ENCODE measurements around the gene PRDX3.
A peak's percentile ranks its signal among the peaks of the same experiment; 100 is the strongest.
"Not testable (repeated sequence)": the region's sequence is repeated elsewhere in the genome, so short reads cannot be mapped to it uniquely, and the experiment has no call there.

Gene PRDX3

GRCh38 chr10:119206603-119207365 lies 28.2 kb upstream of the PRDX3 start:
- peak; percentile 69 for DNase-seq

- DNase-seq, result no peak
These were observed 27.4 kb upstream of the PRDX3 start for GRCh38 chr10:119205894-119206602.

GRCh38 chr10:119203006-119203405 lies 24.4 kb upstream of the PRDX3 start:
- DNase-seq, result peak; percentile 75

- no peak for DNase-seq
These were observed 22.6 kb upstream of the PRDX3 start for GRCh38 chr10:119201233-119201632.

GRCh38 chr10:119199231-119199992 lies 20.8 kb upstream of the PRDX3 start:
- peak; percentile 83 for DNase-seq

- DNase-seq, result no peak
These were observed 19.8 kb upstream of the PRDX3 start for GRCh38 chr10:119198438-119198837.

GRCh38 chr10:119197921-119198320 lies 19.3 kb upstream of the PRDX3 start:
- peak; percentile 42 for DNase-seq

GRCh38 chr10:119191881-119192280 lies 13.3 kb upstream of the PRDX3 start:
- DNase-seq, result no peak

GRCh38 chr10:119190954-119191785 lies 12.6 kb upstream of the PRDX3 start:
- no peak for DNase-seq

- peak; percentile 97 for DNase-seq
These were observed 11.7 kb upstream of the PRDX3 start for GRCh38 chr10:119190353-119190752.

GRCh38 chr10:119189811-119190282 lies 11.2 kb upstream of the PRDX3 start:
- no peak for DNase-seq

- DNase-seq, result no peak
These were observed 5.2 kb upstream of the PRDX3 start for GRCh38 chr10:119183664-119184412.

- DNase-seq, result not testable (repeated sequence)
These were observed 2.3 kb upstream of the PRDX3 start for GRCh38 chr10:119180850-119181400.

GRCh38 chr10:119177708-119178371 lies 772 bp downstream of the PRDX3 start:
- peak; percentile 28 for DNase-seq

- no peak for DNase-seq
These were observed 2.4 kb downstream of the PRDX3 start for GRCh38 chr10:119176166-119176565.

GRCh38 chr10:119174109-119174508 lies 4.5 kb downstream of the PRDX3 start:
- DNase-seq, result no peak

- no peak for DNase-seq
These were observed 11.6 kb downstream of the PRDX3 start for GRCh38 chr10:119167041-119167440.

- DNase-seq, result no peak
These were observed 12.0 kb downstream of the PRDX3 start for GRCh38 chr10:119166564-119166963.

GRCh38 chr10:119166118-119166500 lies 12.5 kb downstream of the PRDX3 start:
- DNase-seq, result no peak

All from fibroblast of skin of abdomen (primary cell).